ENCODE data around the gene CCDC157.

Gene CCDC157

GRCh38 chr22:30356449-30357235, at the start of gene CCDC157, which contains the start of gene SF3A1:
TSS of gene CCDC157 (plus strand) at chr22:30357007. CDS start at chr22:30366001, 8,994 bp downstream.
TSS of gene SF3A1 (minus strand) at chr22:30356894. CDS start at chr22:30356792, 102 bp downstream.
- H3K9me3 ChIP-seq (ENCODE audit: control insufficient read depth, insufficient read depth, low read depth, low read length), result no peaks in the 10 kb centered on the region

GRCh38 chr22:30307041-30307574, 49.7 kb upstream of the CCDC157 start:
- Histone ChIP-seq H3K4me1 (ENCODE audit: control insufficient read depth, insufficient read depth, low read length) (peaks cover 26% of the 10 kb centered on the region; the same call in 1 of the 2 replicates), H3K27me3 (ENCODE audit: control insufficient read depth, insufficient read depth, low read length) (no peaks in the 10 kb centered on the region), H3K27ac (ENCODE audit: low read depth, low read length) (no peak overlapping the region), H3K9ac (ENCODE audit: low read length) (no peak overlapping the region), H3K36me3 (ENCODE audit: control insufficient read depth, insufficient read depth, low read length) (no peaks in the 10 kb centered on the region), H3K4me3 (ENCODE audit: low read depth, low read length) (no peak overlapping the region), H3K9me3 (ENCODE audit: control insufficient read depth, insufficient read depth, low read depth, low read length) (no peaks in the 10 kb centered on the region)

More at GRCh38 chr22:30356449-30357235, at the start of gene CCDC157, which contains the start of gene SF3A1:
- Histone ChIP-seq H3K4me1 (ENCODE audit: control insufficient read depth, insufficient read depth, low read length) (peaks cover 10% of the 10 kb centered on the region; the same call in 1 of the 2 replicates), H3K27me3 (ENCODE audit: control insufficient read depth, insufficient read depth, low read length) (no peaks in the 10 kb centered on the region), H3K27ac (ENCODE audit: low read depth, low read length) (peak within 1 kb of the TSS; percentile 95), H3K36me3 (ENCODE audit: control insufficient read depth, insufficient read depth, low read length) (peaks cover 21% of the 10 kb centered on the region), H3K4me3 (ENCODE audit: low read depth, low read length) (peak within 1 kb of the TSS; percentile 97), H3K9ac (ENCODE audit: low read length) (peak within 1 kb of the TSS; percentile 97)

GRCh38 chr22:30308093-30308492, 48.7 kb upstream of the CCDC157 start:
- no peaks in the 10 kb centered on the region for H3K9me3 ChIP-seq (ENCODE audit: control insufficient read depth, insufficient read depth, low read depth, low read length)
- no peak overlapping the region for H3K9ac ChIP-seq (ENCODE audit: low read length)
- no peaks in the 10 kb centered on the region for H3K27me3 ChIP-seq (ENCODE audit: control insufficient read depth, insufficient read depth, low read length)
- peaks cover 26% of the 10 kb centered on the region; the same call in 1 of the 2 replicates for H3K4me1 ChIP-seq (ENCODE audit: control insufficient read depth, insufficient read depth, low read length)
- H3K4me3 ChIP-seq (ENCODE audit: low read depth, low read length), result no peak overlapping the region
- no peak overlapping the region for H3K27ac ChIP-seq (ENCODE audit: low read depth, low read length)
- no peaks in the 10 kb centered on the region for H3K36me3 ChIP-seq (ENCODE audit: control insufficient read depth, insufficient read depth, low read length)

GRCh38 chr22:30308518-30309230, 48.1 kb upstream of the CCDC157 start:
- H3K4me3 ChIP-seq (ENCODE audit: low read depth, low read length), result no peak overlapping the region
- no peaks in the 10 kb centered on the region for H3K36me3 ChIP-seq (ENCODE audit: control insufficient read depth, insufficient read depth, low read length)
- H3K9me3 ChIP-seq (ENCODE audit: control insufficient read depth, insufficient read depth, low read depth, low read length), result no peaks in the 10 kb centered on the region
- H3K9ac ChIP-seq (ENCODE audit: low read length), result no peak overlapping the region
- H3K27me3 ChIP-seq (ENCODE audit: control insufficient read depth, insufficient read depth, low read length), result no peaks in the 10 kb centered on the region
- peaks cover 26% of the 10 kb centered on the region; the same call in 1 of the 2 replicates for H3K4me1 ChIP-seq (ENCODE audit: control insufficient read depth, insufficient read depth, low read length)
- no peak overlapping the region for H3K27ac ChIP-seq (ENCODE audit: low read depth, low read length)

GRCh38 chr22:30309951-30310741, 46.7 kb upstream of the CCDC157 start:
- Histone ChIP-seq H3K27ac (ENCODE audit: low read depth, low read length) (no peak overlapping the region), H3K36me3 (ENCODE audit: control insufficient read depth, insufficient read depth, low read length) (no peaks in the 10 kb centered on the region), H3K27me3 (ENCODE audit: control insufficient read depth, insufficient read depth, low read length) (no peaks in the 10 kb centered on the region), H3K9me3 (ENCODE audit: control insufficient read depth, insufficient read depth, low read depth, low read length) (no peaks in the 10 kb centered on the region), H3K9ac (ENCODE audit: low read length) (no peak overlapping the region), H3K4me1 (ENCODE audit: control insufficient read depth, insufficient read depth, low read length) (peaks cover 25% of the 10 kb centered on the region), H3K4me3 (ENCODE audit: low read depth, low read length) (no peak overlapping the region)

- H3K4me3 ChIP-seq (ENCODE audit: low read depth, low read length), result no peak overlapping the region
- H3K27ac ChIP-seq (ENCODE audit: low read depth, low read length), result no peak overlapping the region
- H3K9ac ChIP-seq (ENCODE audit: low read length), result peak overlapping the region; percentile 8
- no peaks in the 10 kb centered on the region for H3K9me3 ChIP-seq (ENCODE audit: control insufficient read depth, insufficient read depth, low read depth, low read length)
- no peaks in the 10 kb centered on the region for H3K36me3 ChIP-seq (ENCODE audit: control insufficient read depth, insufficient read depth, low read length)
- no peaks in the 10 kb centered on the region for H3K27me3 ChIP-seq (ENCODE audit: control insufficient read depth, insufficient read depth, low read length)
- H3K4me1 ChIP-seq (ENCODE audit: control insufficient read depth, insufficient read depth, low read length), result peaks cover 18% of the 10 kb centered on the region
Observed at GRCh38 chr22:30310881-30311771, 45.7 kb upstream of the CCDC157 start.

GRCh38 chr22:30312053-30312452, 44.8 kb upstream of the CCDC157 start:
- Histone ChIP-seq H3K4me1 (ENCODE audit: control insufficient read depth, insufficient read depth, low read length) (peaks cover 18% of the 10 kb centered on the region), H3K27me3 (ENCODE audit: control insufficient read depth, insufficient read depth, low read length) (no peaks in the 10 kb centered on the region), H3K9ac (ENCODE audit: low read length) (no peak overlapping the region), H3K9me3 (ENCODE audit: control insufficient read depth, insufficient read depth, low read depth, low read length) (no peaks in the 10 kb centered on the region), H3K27ac (ENCODE audit: low read depth, low read length) (no peak overlapping the region), H3K4me3 (ENCODE audit: low read depth, low read length) (no peak overlapping the region), H3K36me3 (ENCODE audit: control insufficient read depth, insufficient read depth, low read length) (no peaks in the 10 kb centered on the region)

- H3K27ac ChIP-seq (ENCODE audit: low read depth, low read length), result no peak overlapping the region
- H3K4me1 ChIP-seq (ENCODE audit: control insufficient read depth, insufficient read depth, low read length), result peaks cover 18% of the 10 kb centered on the region
- no peak overlapping the region for H3K4me3 ChIP-seq (ENCODE audit: low read depth, low read length)
- no peaks in the 10 kb centered on the region for H3K9me3 ChIP-seq (ENCODE audit: control insufficient read depth, insufficient read depth, low read depth, low read length)
- H3K9ac ChIP-seq (ENCODE audit: low read length), result no peak overlapping the region
- H3K27me3 ChIP-seq (ENCODE audit: control insufficient read depth, insufficient read depth, low read length), result no peaks in the 10 kb centered on the region
- H3K36me3 ChIP-seq (ENCODE audit: control insufficient read depth, insufficient read depth, low read length), result no peaks in the 10 kb centered on the region
Observed at GRCh38 chr22:30313527-30314363, 43.1 kb upstream of the CCDC157 start.

GRCh38 chr22:30314915-30315314, 41.9 kb upstream of the CCDC157 start:
- H3K9me3 ChIP-seq (ENCODE audit: control insufficient read depth, insufficient read depth, low read depth, low read length), result no peaks in the 10 kb centered on the region
- peaks cover 18% of the 10 kb centered on the region for H3K4me1 ChIP-seq (ENCODE audit: control insufficient read depth, insufficient read depth, low read length)
- no peaks in the 10 kb centered on the region for H3K36me3 ChIP-seq (ENCODE audit: control insufficient read depth, insufficient read depth, low read length)
- no peak overlapping the region for H3K27ac ChIP-seq (ENCODE audit: low read depth, low read length)
- no peaks in the 10 kb centered on the region for H3K27me3 ChIP-seq (ENCODE audit: control insufficient read depth, insufficient read depth, low read length)
- no peak overlapping the region for H3K9ac ChIP-seq (ENCODE audit: low read length)
- H3K4me3 ChIP-seq (ENCODE audit: low read depth, low read length), result no peak overlapping the region

All from HUES6 (cell line).